Left ventricle myocardium inferior (tissue), 1 donor: ENCODE data around the gene C5orf15. TPM values are rescaled to one million over a fixed set of nuclear protein-coding genes. Genes with fewer than 3 reads are reported as not detected.

Source experiments
- DNase-seq: peaks from one replicate; pipeline ENCODE4 v3.0.0-alpha.2; 2020
- H3K27ac ChIP-seq: fragments of 200-600 bp; replicated peaks from 2 replicates; pipeline ENCODE4 v1.8.0; 2021
- H3K27me3 ChIP-seq: fragments of 200-600 bp; 2 replicates; pipeline ENCODE4 v1.8.0; 2021; ENCODE audit warnings: low read depth
- H3K36me3 ChIP-seq: fragments of 200-600 bp; 2 replicates; pipeline ENCODE4 v1.8.0; 2021
- H3K4me1 ChIP-seq: fragments of 200-600 bp; 2 replicates; pipeline ENCODE4 v1.8.0; 2021
- H3K4me3 ChIP-seq: fragments of 200-600 bp; 2 replicates; pipeline ENCODE4 v1.8.0; 2021; ENCODE audit warnings: mild to moderate bottlenecking, moderate library complexity
- H3K9me3 ChIP-seq: fragments of 200-600 bp; replicated peaks from 2 replicates; pipeline ENCODE4 v1.8.0; 2021
- intact Hi-C: fragments of 100-400 bp; cut with micrococcal nuclease; formaldehyde crosslinking; loops from one replicate; pipeline ENCODE4 v1.11.0; 2022
- total RNA-seq: library from RNA; stranded (reverse); fragmentation: NEBNext Ultra II Directional; extraction: Animal tissue kit (Norgen Biotek cat#: 25700); gene quantifications from one replicate; pipeline ENCODE4 v1.2.1, GENCODE V29; 2021
- TF ChIP-seq, protein P1 (sequence below): fragments of 200-600 bp; IDR thresholded peaks from 2 replicates; pipeline ENCODE4 v1.8.0; 2021; ENCODE audit warnings: antibody characterized with exemption, mild to moderate bottlenecking, borderline replicate concordance
- donor health status: DM: no; HTN: yes; CAD: no; lungs with severe emphysema.

C5orf15 gene
- total RNA-seq, 1 donor from 2014 or later, result 34.4 TPM

DNA sequence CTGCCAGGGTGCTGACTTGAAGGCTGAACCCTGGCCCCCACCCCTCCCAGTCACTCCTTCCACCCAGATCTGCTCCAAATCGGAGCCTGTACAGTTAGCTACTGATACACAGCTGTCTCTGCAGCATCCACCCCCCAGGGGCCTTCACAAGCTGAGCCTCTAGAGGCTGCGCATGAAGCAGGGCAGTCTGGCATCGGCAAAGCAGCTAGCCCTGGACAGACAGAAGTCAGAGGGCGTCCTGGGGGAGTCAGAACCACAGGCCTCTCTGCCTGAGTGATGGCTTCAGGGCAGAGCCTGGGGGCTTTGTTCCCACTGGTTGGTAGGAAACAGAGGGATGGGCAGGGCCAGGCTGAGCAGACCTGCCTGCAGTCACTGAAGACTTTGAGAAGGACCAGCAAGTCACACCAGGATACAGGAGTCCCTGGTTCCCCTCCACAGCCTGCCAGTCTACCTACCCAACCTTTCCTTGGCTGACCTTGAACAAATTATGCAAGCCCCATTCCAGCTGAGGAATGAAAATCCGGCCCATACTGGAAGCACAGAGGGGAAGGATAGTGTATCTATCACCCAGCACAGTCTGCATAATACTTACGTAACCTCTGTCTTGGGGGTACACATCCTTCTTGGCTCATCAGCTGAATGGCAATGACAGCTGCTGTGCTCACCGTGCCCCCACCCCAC is 27.6 kb upstream of the C5orf15 start:
- no peak for DNase-seq
- peaks cover 10% of the 10 kb centered on the region for H3K36me3 ChIP-seq
- intact Hi-C loops, result no loop called here
- peaks cover 100% of the 10 kb centered on the region for H3K4me1 ChIP-seq
- peak overlapping the region; percentile 100 for H3K27ac ChIP-seq
- peak overlapping the region; percentile 48 for H3K4me3 ChIP-seq
- TF ChIP-seq, protein P1, sequence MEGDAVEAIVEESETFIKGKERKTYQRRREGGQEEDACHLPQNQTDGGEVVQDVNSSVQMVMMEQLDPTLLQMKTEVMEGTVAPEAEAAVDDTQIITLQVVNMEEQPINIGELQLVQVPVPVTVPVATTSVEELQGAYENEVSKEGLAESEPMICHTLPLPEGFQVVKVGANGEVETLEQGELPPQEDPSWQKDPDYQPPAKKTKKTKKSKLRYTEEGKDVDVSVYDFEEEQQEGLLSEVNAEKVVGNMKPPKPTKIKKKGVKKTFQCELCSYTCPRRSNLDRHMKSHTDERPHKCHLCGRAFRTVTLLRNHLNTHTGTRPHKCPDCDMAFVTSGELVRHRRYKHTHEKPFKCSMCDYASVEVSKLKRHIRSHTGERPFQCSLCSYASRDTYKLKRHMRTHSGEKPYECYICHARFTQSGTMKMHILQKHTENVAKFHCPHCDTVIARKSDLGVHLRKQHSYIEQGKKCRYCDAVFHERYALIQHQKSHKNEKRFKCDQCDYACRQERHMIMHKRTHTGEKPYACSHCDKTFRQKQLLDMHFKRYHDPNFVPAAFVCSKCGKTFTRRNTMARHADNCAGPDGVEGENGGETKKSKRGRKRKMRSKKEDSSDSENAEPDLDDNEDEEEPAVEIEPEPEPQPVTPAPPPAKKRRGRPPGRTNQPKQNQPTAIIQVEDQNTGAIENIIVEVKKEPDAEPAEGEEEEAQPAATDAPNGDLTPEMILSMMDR, result no peak
- no peaks in the 10 kb centered on the region for H3K9me3 ChIP-seq
- no peaks in the 10 kb centered on the region for H3K27me3 ChIP-seq

DNA sequence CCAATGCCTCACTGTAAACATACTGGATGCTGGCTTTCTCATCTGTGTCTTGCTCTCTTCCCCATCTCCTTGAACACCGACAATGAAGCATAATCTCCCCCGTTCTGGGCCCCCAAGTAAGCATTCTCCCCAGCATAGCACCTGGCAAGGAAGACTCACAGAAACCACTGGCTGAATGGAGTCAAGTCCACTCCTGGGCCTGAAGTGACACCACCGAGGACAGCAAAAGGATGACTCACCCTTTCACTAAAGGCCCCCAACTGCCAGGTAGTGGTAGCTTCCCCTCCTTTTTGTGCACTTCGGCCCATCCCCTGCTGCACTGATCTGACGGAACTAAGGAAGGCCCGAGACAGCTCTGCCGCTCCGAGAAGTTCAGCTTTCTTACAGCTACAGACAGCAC is 26.9 kb upstream of the C5orf15 start:
- intact Hi-C loops, result no loop called here
- H3K4me3 ChIP-seq, result peak overlapping the region; percentile 48
- TF ChIP-seq, protein P1, result no peak
- peak overlapping the region; percentile 100 for H3K27ac ChIP-seq
- no peak for DNase-seq
- peaks cover 98% of the 10 kb centered on the region for H3K4me1 ChIP-seq
- H3K36me3 ChIP-seq, result peaks cover 16% of the 10 kb centered on the region
- no peaks in the 10 kb centered on the region for H3K9me3 ChIP-seq
- H3K27me3 ChIP-seq, result no peaks in the 10 kb centered on the region

DNA sequence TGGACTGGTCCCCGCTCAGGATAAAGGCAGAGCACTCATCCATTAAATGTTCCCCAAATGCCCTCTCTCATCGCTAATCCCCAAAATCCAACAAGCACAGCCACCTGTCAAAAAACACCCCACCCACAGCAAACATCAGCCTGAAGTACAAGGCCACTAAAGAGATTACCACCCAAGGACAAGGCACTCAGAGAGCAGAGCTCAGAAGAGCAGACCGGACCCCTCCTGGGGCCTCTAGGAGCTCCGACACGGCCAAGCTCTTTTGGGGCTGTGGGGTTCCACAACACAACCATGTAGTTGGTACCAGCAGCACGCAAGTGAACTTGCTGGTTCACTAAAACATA is 26.5 kb upstream of the C5orf15 start:
- intact Hi-C loops, result no loop called here

DNA sequence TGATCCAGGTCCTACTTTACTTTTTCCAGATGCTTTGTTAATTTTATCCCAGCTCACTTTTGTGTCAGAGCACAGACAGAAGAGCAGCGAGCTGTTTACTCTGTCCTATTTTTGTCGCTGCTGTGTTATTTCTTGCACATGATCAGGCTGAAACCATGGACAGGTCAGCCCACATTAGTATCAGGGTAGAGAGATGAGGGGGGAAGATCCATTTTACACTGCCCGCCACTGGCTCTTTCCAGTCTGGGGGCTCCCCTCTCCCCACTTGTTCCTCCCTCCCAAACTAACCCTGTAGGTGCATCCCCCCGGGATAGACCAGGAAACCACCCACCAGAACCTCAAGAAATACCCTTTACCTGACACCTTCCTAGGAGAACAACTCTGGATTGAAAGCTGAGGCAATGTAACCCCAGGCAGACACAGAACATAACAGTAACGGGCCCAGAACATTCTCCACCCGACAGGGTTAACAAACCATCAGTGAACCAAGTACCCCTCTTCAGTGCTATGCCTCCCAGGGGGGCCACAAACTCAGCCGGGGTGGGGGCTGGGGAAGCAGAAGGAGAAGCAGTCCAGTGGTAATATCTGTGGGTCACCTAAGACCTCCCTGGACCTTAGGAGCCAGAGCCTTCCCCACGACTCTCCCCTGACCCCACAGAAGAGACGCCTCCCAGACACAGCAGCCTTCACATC is 26.0 kb upstream of the C5orf15 start:
- intact Hi-C loops, result no loop called here
- no peak for DNase-seq
- Histone ChIP-seq H3K9me3 (no peaks in the 10 kb centered on the region), H3K36me3 (peaks cover 25% of the 10 kb centered on the region), H3K4me1 (peaks cover 93% of the 10 kb centered on the region), H3K27me3 (no peaks in the 10 kb centered on the region), H3K27ac (peak overlapping the region; percentile 100), H3K4me3 (peak overlapping the region; percentile 48)
- TF ChIP-seq, protein P1, result no peak

More for the DNA sequence above, 26.5 kb upstream of the C5orf15 start:
- Histone ChIP-seq H3K27ac (peak overlapping the region; percentile 100), H3K9me3 (no peaks in the 10 kb centered on the region), H3K27me3 (no peaks in the 10 kb centered on the region), H3K36me3 (peaks cover 20% of the 10 kb centered on the region), H3K4me1 (peaks cover 98% of the 10 kb centered on the region), H3K4me3 (peak overlapping the region; percentile 48)
- DNase-seq, result no peak
- TF ChIP-seq, protein P1, result no peak

DNA sequence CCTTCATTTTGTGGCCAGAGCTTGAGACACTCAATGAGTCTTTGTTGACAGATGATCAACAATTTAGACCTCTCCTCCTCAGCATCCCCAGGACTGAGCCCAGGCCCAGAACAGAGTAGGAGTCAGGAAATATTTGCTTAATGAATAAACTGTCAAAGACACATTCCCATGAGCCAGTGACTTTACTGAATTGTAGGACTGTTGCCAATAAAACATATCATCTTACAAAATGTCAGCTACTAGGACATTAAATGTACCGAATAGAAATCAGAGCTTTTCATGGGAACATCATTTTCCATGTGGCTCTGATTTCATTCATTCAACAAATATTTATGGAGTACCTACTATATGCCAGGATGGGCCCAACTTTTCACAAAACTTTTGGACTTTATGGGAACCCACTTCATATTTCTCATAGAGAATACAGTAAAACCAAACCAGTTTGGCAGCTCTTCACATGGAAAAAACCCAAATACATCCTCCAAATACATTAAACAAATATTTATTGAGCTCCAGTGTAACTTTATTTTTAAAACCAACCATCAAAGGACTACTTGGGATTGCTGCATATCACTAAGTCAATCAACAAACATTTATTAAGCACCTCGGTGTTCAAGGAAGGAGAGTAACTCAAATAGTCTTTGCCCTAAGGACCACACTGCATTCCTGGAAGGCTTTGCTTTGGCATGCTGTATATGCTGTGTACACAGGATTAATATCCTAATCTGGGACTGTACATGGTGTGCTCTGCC is 24.9 kb upstream of the C5orf15 start:
- H3K27ac ChIP-seq, result peak overlapping the region; percentile 100
- peaks cover 36% of the 10 kb centered on the region for H3K36me3 ChIP-seq
- H3K27me3 ChIP-seq, result no peaks in the 10 kb centered on the region
- H3K9me3 ChIP-seq, result no peaks in the 10 kb centered on the region
- TF ChIP-seq, protein P1, result no peak
- DNase-seq, result no peak
- H3K4me1 ChIP-seq, result peaks cover 82% of the 10 kb centered on the region
- H3K4me3 ChIP-seq, result peak overlapping the region; percentile 48
- intact Hi-C loops, result no loop called here
